H1 (cell line): ENCODE measurements around the gene SVIL. TPM values are rescaled to one million over a fixed set of nuclear protein-coding genes. Genes with fewer than 3 reads are reported as not detected.

Source experiments
- CTCF ChIA-PET: fragments of 300-600 bp; sonication (Branson Sonifier 250); formaldehyde crosslinking; loops from one replicate; lab custom pipeline; 2021; ENCODE audit not compliant: partially characterized antibody; lab: Charles Lee
- POLR2A ChIA-PET: fragments of 300-600 bp; sonication (Branson Sonifier 250); formaldehyde crosslinking; loops from one replicate; lab custom pipeline; 2021; ENCODE audit warnings: inconsistent platforms; ENCODE audit not compliant: partially characterized antibody; lab: Charles Lee
- DNase-seq, 2 experiments: peaks; one replicate each; pipeline versions ENCODE4 v3.0.0 to v3.0.0-alpha.2; 2010 to 2022; ENCODE audit warnings: low spot score in 2 of 2, low read depth in 1 of 2, mixed read lengths in 1 of 2
- FAIRE-seq: peaks from 2 replicates; lab custom pipeline; 2011; peaks lifted over from hg19 to GRCh38; lab: Jason Lieb, UNC
- H2AFZ ChIP-seq: 2 replicates; pipeline ENCODE4 v1.8.1; 2012; ENCODE audit warnings: low read length, inconsistent platforms
- H2AK5ac ChIP-seq: 2 replicates; pipeline ENCODE4 v1.6.1; 2013; ENCODE audit warnings: low read depth, low read length
- H2BK120ac ChIP-seq: replicated peaks from 2 replicates; pipeline ENCODE3; 2013; ENCODE audit warnings: low read depth, low read length, inconsistent platforms
- H2BK12ac ChIP-seq: 2 replicates; pipeline ENCODE4 v1.6.1; 2013; ENCODE audit warnings: low read depth, low read length
- H2BK15ac ChIP-seq: 2 replicates; pipeline ENCODE4 v1.6.1; 2013; ENCODE audit warnings: low read length
- H2BK20ac ChIP-seq: 2 replicates; pipeline ENCODE4 v1.6.1; 2013; ENCODE audit warnings: low read length
- H2BK5ac ChIP-seq: 2 replicates; pipeline ENCODE4 v1.6.1; 2013; ENCODE audit warnings: low read depth, low read length
- H3K14ac ChIP-seq: 2 replicates; pipeline ENCODE4 v1.6.1; 2013; ENCODE audit warnings: inconsistent platforms; ENCODE audit not compliant: insufficient read length
- H3K18ac ChIP-seq: 2 replicates; pipeline ENCODE4 v1.6.1; 2013; ENCODE audit warnings: low read length; ENCODE audit errors: extremely low read depth
- H3K23ac ChIP-seq: 2 replicates; pipeline ENCODE4 v1.6.1; 2013; ENCODE audit warnings: inconsistent platforms; ENCODE audit not compliant: insufficient read length
- H3K23me2 ChIP-seq: 2 replicates; pipeline ENCODE4 v1.6.1; 2013; ENCODE audit warnings: low read depth, low read length
- H3K27ac ChIP-seq: 2 replicates; pipeline ENCODE4 v1.6.1; 2011; ENCODE audit warnings: low read depth, low read length, inconsistent platforms
- H3K27me3 ChIP-seq, 4 experiments: replicated peaks in 1 of 4; 1 replicate in 1 of 4; 2 replicates in 3 of 4; pipeline versions ENCODE4 v1.6.1 to v1.8.1; 2011 to 2013; ENCODE audit warnings: low read length in 3 of 4, mild to moderate bottlenecking in 3 of 4, inconsistent platforms in 2 of 4, mixed read lengths in 2 of 4, moderate library complexity in 1 of 4; ENCODE audit not compliant: control insufficient read depth in 3 of 4, insufficient read depth in 3 of 4; ENCODE audit errors: extremely low read depth in 1 of 4
- H3K36me3 ChIP-seq, 4 experiments: 2 replicates each; pipeline versions ENCODE4 v1.6.1 to v1.8.1; 2011 to 2013; ENCODE audit warnings: mild to moderate bottlenecking in 4 of 4, low read length in 3 of 4, moderate library complexity in 2 of 4, control low read depth in 1 of 4, inconsistent platforms in 1 of 4; ENCODE audit not compliant: insufficient read depth in 4 of 4, control insufficient read depth in 2 of 4
- H3K4ac ChIP-seq: replicated peaks from 2 replicates; pipeline ENCODE3; 2013; ENCODE audit warnings: low read length, low read depth, mixed read lengths, inconsistent platforms; ENCODE audit not compliant: insufficient read length
- H3K4me1 ChIP-seq, 4 experiments: replicated peaks in 1 of 4; 1 replicate in 1 of 4; 2 replicates in 3 of 4; pipeline versions ENCODE4 v1.6.1 to v1.8.1; 2011 to 2013; ENCODE audit warnings: low read length in 3 of 4, inconsistent platforms in 2 of 4, mixed read lengths in 1 of 4; ENCODE audit not compliant: insufficient read depth in 4 of 4, control insufficient read depth in 3 of 4
- H3K4me2 ChIP-seq, 2 experiments: 2 replicates each; pipeline versions ENCODE4 v1.6.1 to v1.8.1; 2011 to 2013; ENCODE audit warnings: low read depth in 2 of 2, low read length in 2 of 2, control low read depth in 1 of 2, inconsistent platforms in 1 of 2, mild to moderate bottlenecking in 1 of 2; ENCODE audit not compliant: insufficient read depth in 1 of 2
- H3K4me3 ChIP-seq, 4 experiments: fragments of 200-600, 300-600 bp in 1 of 4; sonication (generic), shearing (Covaris generic), sonication (Bioruptor Twin) in 1 of 4; 2 replicates each; pipeline versions ENCODE4 v1.5.1 to v1.8.1; 2011 to 2016; ENCODE audit warnings: low read length in 4 of 4, low read depth in 3 of 4, control low read depth in 2 of 4, inconsistent platforms in 2 of 4, mild to moderate bottlenecking in 2 of 4, mixed read lengths in 1 of 4, moderate library complexity in 1 of 4; ENCODE audit not compliant: insufficient read depth in 2 of 4; ENCODE audit errors: extremely low read depth in 1 of 4
- H3K56ac ChIP-seq: replicated peaks from 2 replicates; pipeline ENCODE3; 2013; ENCODE audit warnings: low read depth, mild to moderate bottlenecking, mixed read lengths, low read length, inconsistent platforms; ENCODE audit not compliant: insufficient read length
- H3K79me1 ChIP-seq: 2 replicates; pipeline ENCODE4 v1.6.1; 2013; ENCODE audit warnings: low read depth, low read length, control low read depth
- H3K79me2 ChIP-seq, 2 experiments: 2 replicates each; pipeline versions ENCODE4 v1.6.1 to v1.8.1; 2012 to 2013; ENCODE audit warnings: low read length in 2 of 2, mild to moderate bottlenecking in 2 of 2, inconsistent platforms in 1 of 2; ENCODE audit not compliant: insufficient read depth in 2 of 2, control insufficient read depth in 1 of 2
- H3K9ac ChIP-seq, 4 experiments: replicated peaks in 1 of 4; 1 replicate in 1 of 4; 2 replicates in 3 of 4; pipeline versions ENCODE4 v1.6.1 to v1.8.1; 2011 to 2013; ENCODE audit warnings: low read depth in 3 of 4, low read length in 3 of 4, control low read depth in 2 of 4, mild to moderate bottlenecking in 2 of 4, moderate library complexity in 2 of 4, inconsistent platforms in 1 of 4; ENCODE audit errors: extremely low read depth in 1 of 4
- H3K9me3 ChIP-seq, 2 experiments: 2 replicates each; pipeline versions ENCODE4 v1.6.1 to v1.8.1; 2012 to 2013; ENCODE audit warnings: mild to moderate bottlenecking in 2 of 2, moderate library complexity in 2 of 2, control low read depth in 1 of 2, inconsistent platforms in 1 of 2, low read depth in 1 of 2, low read length in 1 of 2, mixed read lengths in 1 of 2; ENCODE audit not compliant: insufficient read depth in 2 of 2
- H4K20me1 ChIP-seq, 2 experiments: replicated peaks in 1 of 2; 2 replicates each; pipeline versions ENCODE3 to v1.8.1; 2011 to 2013; ENCODE audit warnings: inconsistent platforms in 2 of 2, low read length in 2 of 2, mild to moderate bottlenecking in 1 of 2; ENCODE audit not compliant: insufficient read depth in 2 of 2, control insufficient read depth in 1 of 2
- H4K5ac ChIP-seq: 2 replicates; pipeline ENCODE4 v1.6.1; 2013; ENCODE audit warnings: low read length, low read depth, mixed read lengths, inconsistent platforms; ENCODE audit not compliant: insufficient read length
- H4K8ac ChIP-seq: 2 replicates; pipeline ENCODE4 v1.8.0; 2013; ENCODE audit warnings: mild to moderate bottlenecking, moderate library complexity, low read length, inconsistent platforms; ENCODE audit not compliant: insufficient read depth; ENCODE audit errors: extremely low read depth
- H4K91ac ChIP-seq: replicated peaks from 2 replicates; pipeline ENCODE3; 2013; ENCODE audit warnings: low read length, mixed read lengths, inconsistent platforms; ENCODE audit not compliant: insufficient read length
- EGR1 ChIP-seq: IDR thresholded peaks from 2 replicates; pipeline ENCODE4 v1.6.1; 2011; ENCODE audit warnings: low read depth, low read length, borderline replicate concordance
- GABPA ChIP-seq: IDR thresholded peaks from 2 replicates; pipeline ENCODE4 v1.6.1; 2011; ENCODE audit warnings: mild to moderate bottlenecking, low read length, moderate library complexity, borderline replicate concordance; ENCODE audit not compliant: insufficient read depth
- HDAC2 ChIP-seq, 2 experiments: fragments of 300-600 bp in 1 of 2; sonication (generic) in 1 of 2; IDR thresholded peaks; 2 replicates each; pipeline ENCODE4 v1.6.1; 2011 to 2012; ENCODE audit warnings: low read depth in 2 of 2, low read length in 2 of 2, mild to moderate bottlenecking in 2 of 2, moderate library complexity in 2 of 2, borderline replicate concordance in 1 of 2, inconsistent platforms in 1 of 2
- KDM1A ChIP-seq: fragments of 200-600, 300-600 bp; sonication (generic); IDR thresholded peaks from 2 replicates; pipeline ENCODE4 v1.7.1; 2016; ENCODE audit warnings: mild to moderate bottlenecking, low read length, borderline replicate concordance
- KDM5A ChIP-seq: fragments of 200-600 bp; IDR thresholded peaks from 2 replicates; pipeline ENCODE4 v1.7.1; 2012; ENCODE audit warnings: mild to moderate bottlenecking, low read length, inconsistent platforms, mixed read lengths
- MAFK ChIP-seq: IDR thresholded peaks from 2 replicates; pipeline ENCODE4 v1.6.1; 2012; ENCODE audit warnings: low read depth, mild to moderate bottlenecking, improper control_type of control experiment, low read length
- NANOG ChIP-seq: IDR thresholded peaks from 2 replicates; pipeline ENCODE4 v1.6.1; 2011; ENCODE audit warnings: low read length, low read depth, mild to moderate bottlenecking, inconsistent platforms; ENCODE audit not compliant: insufficient read depth, poor library complexity, severe bottlenecking
- SRF ChIP-seq: IDR thresholded peaks from 2 replicates; pipeline ENCODE4 v1.6.1; 2011; ENCODE audit warnings: mild to moderate bottlenecking, low read depth, low read length, moderate library complexity
- USF2 ChIP-seq: IDR thresholded peaks from 2 replicates; pipeline ENCODE4 v1.6.1; 2011; ENCODE audit warnings: low read length, improper control_type of control experiment
- YY1 ChIP-seq: IDR thresholded peaks from 2 replicates; pipeline ENCODE4 v1.6.1; 2011; ENCODE audit warnings: low read depth, mild to moderate bottlenecking, low read length
- WGBS, 2 experiments: shearing (Covaris generic) in 1 of 2; methylation state at CpG; one replicate each; pipeline versions ENCODE4 v1.1.6 to v1.1.7; 2013 to 2015; ENCODE audit warnings: low lambda C conversion rate in 2 of 2, mixed read lengths in 2 of 2, inconsistent platforms in 1 of 2, low coverage in 1 of 2, missing lambda C conversion rate in 1 of 2; ENCODE audit not compliant: insufficient replicate concordance in 2 of 2, insufficient coverage in 1 of 2, insufficient read length in 1 of 2; ENCODE audit errors: extremely low coverage in 1 of 2, missing lambda C conversion rate in 1 of 2; 5-methylcytosine and 5-hydroxymethylcytosine counted together
- polyA plus RNA-seq, 7 experiments: library from polyadenylated mRNA; depleted of rRNA in 3 of 7; stranded (reverse) in 5 of 7; unstranded in 2 of 7; fragments of >200 nt in 5 of 7; fragments of 200-250 nt in 2 of 7; gene quantifications; 1 replicate in 5 of 7; 2 replicates in 1 of 7; 4 replicates in 1 of 7; pipeline versions ENCODE4 v1.2.1 to v1.2.3, GENCODE V29; 2011 to 2013; ENCODE audit warnings: missing spikeins in 2 of 7, mixed read lengths in 2 of 7
- total RNA-seq: library from RNA; stranded (reverse); fragmentation: NEBNext Ultra II Directional; extraction: Animal tissue kit (Norgen Biotek cat#: 25700); gene quantifications from 2 replicates; pipeline ENCODE4 v1.2.1, GENCODE V29; 2021

SVIL gene
- total and polyA plus RNA-seq, 2 of the 8 experiments (the other 6 are each of a cell fraction or from before 2014, with no cell fraction given): 4.7 to 15.4 TPM

GRCh38 chr10:29586509-29586908 is 48.3 kb downstream of the SVIL start:
- Histone ChIP-seq H3K4me3 (no peak overlapping the region), H3K56ac (no peak overlapping the region), H3K14ac (no peak overlapping the region), H2BK12ac (no peak overlapping the region), H3K79me1 (no peaks in the 10 kb centered on the region), H2BK120ac (no peak overlapping the region), H2AK5ac (no peak overlapping the region), H2BK5ac (no peak overlapping the region), H4K91ac (no peak overlapping the region), H3K9me3 (no peaks in the 10 kb centered on the region), H3K23ac (no peak overlapping the region), H3K36me3 (no peaks in the 10 kb centered on the region), H3K4me2 (no peak overlapping the region; a peak in 1 of 4 replicates), H4K5ac (no peak overlapping the region), H3K27ac (no peak overlapping the region), H3K79me2 (peaks cover 0 to 4% of the 10 kb centered on the region in 2 experiments; a peak in 1 of 4 replicates), H3K9ac (no peak overlapping the region), H4K8ac (no peak overlapping the region), H3K27me3 (no peaks in the 10 kb centered on the region), H2AFZ (no peak overlapping the region), H3K4ac (no peak overlapping the region), H2BK15ac (no peak overlapping the region), H3K18ac (no peak overlapping the region), H2BK20ac (no peak overlapping the region), H3K4me1 (peaks cover 9 to 21% (median 17%) of the 10 kb centered on the region in 4 experiments), H4K20me1 (peaks cover 0 to 2% of the 10 kb centered on the region in 2 experiments), H3K23me2 (no peaks in the 10 kb centered on the region)
- DNase-seq (no peak), FAIRE-seq (no peak)
- CTCF ChIA-PET: interaction anchor here (0.6 to 2.8 kb wide), 3 partner anchors 28 to 384 kb away, joined by 3 to 13 read pairs (median 4); no protein-coding TSS in a partner anchor
- TF ChIP-seq KDM1A: peak; percentile 61; the same call in 1 of the 2 replicates
- no peak for TF ChIP-seq GABPA
- peak in 1 of 2 experiments; percentile 37; a peak in 1 of 4 replicates for TF ChIP-seq HDAC2 (IDR thresholded peaks at IDR 0.05; ENCODE audit: borderline replicate concordance in 1 of 2, low read depth in 2 of 2, low read length in 2 of 2)
- no peak for TF ChIP-seq YY1
- no peak for TF ChIP-seq SRF
- no peak for TF ChIP-seq MAFK
- no peak for TF ChIP-seq USF2
- TF ChIP-seq NANOG: no peak
- TF ChIP-seq KDM5A: no peak
- TF ChIP-seq EGR1: no peak
- POLR2A ChIA-PET: no interaction called here
- WGBS, 2 experiments: 94% methylated on average over 4 of the region's 4 CpGs; no CpG with 5 or more reads in 1 of the 2 experiments
